Skeletal muscle satellite cell (primary cell): ENCODE data around the gene WFIKKN1.

Experiments used
- H3K27me3 ChIP-seq: 2 replicates; pipeline ENCODE4 v1.7.0; 2013; ENCODE audit warnings: low read length; ENCODE audit not compliant: control insufficient read depth, insufficient read depth
- H3K36me3 ChIP-seq: 2 replicates; pipeline ENCODE4 v1.7.0; 2013; ENCODE audit warnings: mild to moderate bottlenecking, control low read depth, low read length; ENCODE audit not compliant: insufficient read depth
- H3K4me1 ChIP-seq: 2 replicates; pipeline ENCODE4 v1.7.0; 2013; ENCODE audit warnings: low read length; ENCODE audit not compliant: control insufficient read depth, insufficient read depth
- H3K4me2 ChIP-seq: 2 replicates; pipeline ENCODE4 v1.7.0; 2013; ENCODE audit warnings: mild to moderate bottlenecking, low read length
- H3K4me3 ChIP-seq: 2 replicates; pipeline ENCODE4 v1.7.0; 2013; ENCODE audit warnings: low read length
- H3K9ac ChIP-seq: 2 replicates; pipeline ENCODE4 v1.7.0; 2013; ENCODE audit warnings: mild to moderate bottlenecking, low read depth, low read length, moderate library complexity
- H3K9me3 ChIP-seq: replicated peaks from 2 replicates; pipeline ENCODE4 v1.7.0; 2013; ENCODE audit warnings: mild to moderate bottlenecking, control low read depth, low read length

The WFIKKN1 gene

GRCh38 chr16:616733-617586 lies 13.8 kb upstream of the WFIKKN1 start:
- Histone ChIP-seq H3K9me3 (no peaks in the 10 kb centered on the region), H3K4me3 (no peak overlapping the region), H3K36me3 (no peaks in the 10 kb centered on the region), H3K4me2 (no peak overlapping the region), H3K4me1 (peaks cover 5% of the 10 kb centered on the region), H3K27me3 (no peaks in the 10 kb centered on the region), H3K9ac (no peak overlapping the region)

DNA sequence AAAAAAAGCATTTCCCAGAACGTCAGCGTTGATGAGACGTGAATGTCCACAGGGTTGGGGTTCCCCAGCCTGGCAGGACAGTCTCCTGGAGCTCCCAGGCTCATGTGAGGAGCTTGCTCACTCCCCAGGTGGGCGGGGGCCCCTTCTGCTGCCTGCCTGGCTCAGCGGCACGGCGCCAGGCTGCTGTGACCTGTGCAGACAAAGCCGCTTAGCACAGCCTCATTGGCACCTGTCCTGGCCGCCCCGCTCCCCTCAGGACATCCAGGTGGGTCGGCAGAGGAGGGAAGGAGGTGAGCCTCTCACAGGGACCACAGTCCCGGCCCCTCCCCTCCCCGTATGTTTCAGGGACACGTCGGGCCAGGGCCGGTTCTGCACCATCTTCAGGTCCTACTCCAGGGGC lies 12.9 kb upstream of the WFIKKN1 start:
- Histone ChIP-seq H3K36me3 (no peaks in the 10 kb centered on the region), H3K4me2 (no peak overlapping the region), H3K27me3 (no peaks in the 10 kb centered on the region), H3K9me3 (no peaks in the 10 kb centered on the region), H3K4me1 (peaks cover 6% of the 10 kb centered on the region), H3K9ac (no peak overlapping the region), H3K4me3 (no peak overlapping the region)

GRCh38 chr16:619476-620100 lies 11.2 kb upstream of the WFIKKN1 start:
- H3K4me3 ChIP-seq: no peak overlapping the region
- peaks cover 6% of the 10 kb centered on the region for H3K4me1 ChIP-seq
- no peak overlapping the region for H3K4me2 ChIP-seq
- H3K9me3 ChIP-seq: no peaks in the 10 kb centered on the region
- H3K9ac ChIP-seq: no peak overlapping the region
- H3K36me3 ChIP-seq: no peaks in the 10 kb centered on the region
- no peaks in the 10 kb centered on the region for H3K27me3 ChIP-seq

DNA sequence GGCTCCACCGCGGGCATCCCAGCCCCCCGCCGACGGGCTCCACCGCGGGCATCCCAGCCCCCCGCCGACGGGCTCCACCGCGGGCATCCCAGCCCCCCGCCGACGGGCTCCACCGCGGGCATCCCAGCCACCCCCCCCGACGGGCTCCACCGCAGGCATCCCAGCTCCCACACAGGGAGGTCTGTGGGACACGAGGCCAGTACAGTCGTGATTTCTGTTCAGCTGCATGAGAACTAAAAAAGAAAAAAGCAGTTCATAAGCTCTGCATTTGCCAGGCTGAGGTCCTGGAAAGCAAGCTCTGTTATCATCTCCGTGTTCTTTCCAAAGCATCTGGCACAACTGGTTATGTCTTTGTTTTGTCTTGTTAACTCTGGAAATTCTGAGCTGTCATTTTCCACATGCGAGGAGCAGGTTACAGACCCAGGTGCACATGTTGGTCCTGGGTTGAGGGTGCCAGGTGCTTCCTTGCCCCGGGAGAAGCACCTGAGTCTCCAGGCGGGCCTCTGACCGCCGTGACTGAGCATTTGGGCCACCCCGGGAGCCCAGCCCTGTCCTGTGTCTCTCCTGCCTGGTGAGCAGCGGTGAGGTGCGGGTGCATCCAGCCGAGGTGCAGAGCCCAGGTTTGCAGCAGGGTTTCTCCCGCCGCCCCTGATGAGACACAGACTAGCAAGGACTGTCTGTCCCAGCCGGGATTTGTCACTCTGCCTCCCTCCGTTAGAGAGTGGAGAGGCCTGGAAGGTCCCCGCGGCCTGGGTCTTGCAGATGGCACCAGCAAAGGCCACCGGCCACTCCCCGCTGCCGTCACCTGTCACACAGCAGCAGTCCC lies 9.9 kb upstream of the WFIKKN1 start:
- no peak overlapping the region for H3K9ac ChIP-seq
- H3K27me3 ChIP-seq: no peaks in the 10 kb centered on the region
- peaks cover 6% of the 10 kb centered on the region for H3K4me1 ChIP-seq
- no peak overlapping the region for H3K4me2 ChIP-seq
- H3K9me3 ChIP-seq: no peaks in the 10 kb centered on the region
- H3K36me3 ChIP-seq: peaks cover 3% of the 10 kb centered on the region
- H3K4me3 ChIP-seq: no peak overlapping the region

DNA sequence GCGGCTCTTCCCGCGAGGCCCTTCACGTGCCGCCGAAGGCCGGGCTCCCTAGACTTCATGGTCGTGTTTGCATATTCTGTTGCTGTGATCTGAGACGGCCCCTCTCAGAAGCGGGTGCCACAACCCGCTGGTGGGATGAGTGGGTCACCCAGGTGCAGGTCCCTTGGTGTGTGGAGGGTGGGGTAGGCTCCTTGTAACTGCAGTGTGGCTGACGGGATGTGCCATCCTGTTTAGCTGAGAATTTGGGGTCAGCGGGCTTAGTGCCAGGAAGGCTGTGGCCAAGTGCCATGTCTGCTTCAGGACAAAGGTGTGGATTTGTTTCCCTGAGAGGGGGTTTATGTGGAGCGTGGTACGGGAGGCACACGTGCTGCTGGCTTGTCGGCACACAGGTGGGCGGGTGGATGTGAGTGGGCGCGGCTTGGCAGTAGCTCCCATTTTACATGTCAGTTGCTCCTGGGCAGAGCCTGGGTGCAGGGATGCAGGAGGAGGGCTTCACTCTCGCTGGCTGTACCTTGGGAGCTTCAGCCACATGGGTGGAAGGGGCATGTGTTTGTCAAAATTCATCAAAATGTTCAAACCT lies 9.2 kb upstream of the WFIKKN1 start:
- Histone ChIP-seq H3K4me1 (peaks cover 12% of the 10 kb centered on the region), H3K9me3 (no peaks in the 10 kb centered on the region), H3K27me3 (no peaks in the 10 kb centered on the region), H3K9ac (no peak overlapping the region), H3K4me2 (no peak overlapping the region), H3K36me3 (peaks cover 8% of the 10 kb centered on the region), H3K4me3 (no peak overlapping the region)

DNA sequence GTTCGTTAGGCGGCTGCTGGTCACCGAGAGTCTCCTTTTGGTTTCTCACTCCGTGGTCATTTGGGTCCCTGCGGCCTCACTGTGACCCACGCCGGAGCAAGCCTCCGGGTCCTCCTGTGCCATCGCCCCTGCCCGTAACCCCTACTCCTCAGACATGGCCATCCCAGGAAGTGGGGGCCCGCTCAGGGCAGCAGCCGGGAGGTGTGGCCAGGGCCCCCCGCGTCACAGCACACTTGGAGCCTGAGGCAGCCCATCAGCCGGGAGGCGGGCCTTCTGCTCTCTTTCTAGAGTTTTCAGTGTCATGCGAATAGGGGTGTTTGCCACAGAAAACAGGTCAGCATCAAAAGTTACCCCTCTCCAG lies 7.9 kb upstream of the WFIKKN1 start:
- H3K4me3 ChIP-seq: no peak overlapping the region
- no peaks in the 10 kb centered on the region for H3K27me3 ChIP-seq
- H3K9me3 ChIP-seq: no peaks in the 10 kb centered on the region
- H3K9ac ChIP-seq: no peak overlapping the region
- H3K4me2 ChIP-seq: no peak overlapping the region
- H3K36me3 ChIP-seq: peaks cover 8% of the 10 kb centered on the region
- peaks cover 23% of the 10 kb centered on the region for H3K4me1 ChIP-seq

DNA sequence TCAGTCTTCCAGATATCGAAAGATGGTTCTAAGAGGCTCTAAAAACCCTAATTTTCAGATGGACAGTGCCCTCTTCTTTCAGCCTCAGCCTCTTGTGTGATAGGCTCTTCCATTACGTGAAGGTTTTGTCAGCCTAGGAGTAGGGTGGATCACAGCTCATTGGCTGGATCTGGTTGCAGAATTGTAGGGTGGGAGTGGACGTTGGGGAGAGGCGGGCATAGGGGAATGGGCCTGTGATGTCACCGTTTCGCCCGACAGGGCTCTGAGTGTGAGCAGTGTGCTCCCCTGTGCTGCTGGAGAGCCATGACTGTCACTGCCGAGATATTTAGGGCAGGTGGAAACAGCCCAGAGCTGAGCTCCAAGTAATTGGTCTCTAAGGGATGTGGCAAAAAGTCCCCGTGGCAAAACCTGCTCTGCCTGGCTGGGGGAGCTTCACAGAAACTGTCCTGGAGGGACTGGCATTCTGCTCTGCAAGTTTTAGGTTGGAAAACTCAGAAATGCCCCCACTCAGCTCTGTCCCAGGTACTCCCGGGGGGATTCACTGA lies 6.2 kb upstream of the WFIKKN1 start:
- H3K4me3 ChIP-seq: no peak overlapping the region
- H3K9ac ChIP-seq: no peak overlapping the region
- H3K4me2 ChIP-seq: no peak overlapping the region
- H3K36me3 ChIP-seq: peaks cover 8% of the 10 kb centered on the region
- H3K27me3 ChIP-seq: no peaks in the 10 kb centered on the region
- H3K9me3 ChIP-seq: no peaks in the 10 kb centered on the region
- peaks cover 27% of the 10 kb centered on the region for H3K4me1 ChIP-seq

DNA sequence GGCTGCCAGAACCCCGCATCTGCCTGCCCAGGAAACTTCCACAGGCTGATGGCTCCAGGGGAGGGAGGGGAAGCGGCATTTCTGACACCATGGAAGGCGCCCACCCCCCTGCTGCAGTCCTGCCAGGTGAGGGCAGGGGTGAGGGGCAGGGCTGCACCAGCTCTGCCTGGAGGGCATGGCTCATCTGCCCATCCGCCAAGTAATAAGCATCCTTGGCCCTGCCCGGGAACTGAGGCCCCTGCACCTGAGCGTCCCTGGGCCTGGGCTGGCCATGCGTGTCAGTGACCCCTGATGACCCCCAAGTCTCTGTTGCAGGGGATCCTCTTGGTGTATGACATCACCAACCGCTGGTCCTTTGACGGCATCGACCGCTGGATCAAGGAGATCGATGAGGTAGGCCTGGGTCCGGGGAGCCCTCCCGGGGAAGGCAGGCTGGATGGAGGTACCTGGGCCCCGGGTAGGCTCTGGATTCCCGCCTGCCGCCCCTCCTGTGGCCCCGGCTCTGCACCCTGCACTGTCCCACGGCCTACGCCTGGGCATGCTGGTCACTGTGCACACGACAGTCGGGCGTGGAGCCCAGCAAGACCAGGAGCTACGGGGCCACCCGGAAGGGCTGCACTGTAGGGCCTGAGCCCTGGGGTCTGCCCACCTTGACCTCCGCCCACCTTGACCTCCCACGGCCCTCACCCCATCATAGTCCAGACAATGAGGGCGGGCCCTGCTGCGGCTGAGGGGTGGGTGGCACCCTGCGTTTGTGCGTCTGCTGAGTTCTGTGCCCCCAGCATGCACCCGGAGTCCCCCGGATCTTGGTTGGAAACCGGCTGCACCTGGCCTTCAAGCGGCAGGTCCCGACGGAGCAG lies 5.4 kb upstream of the WFIKKN1 start:
- Histone ChIP-seq H3K9ac (no peak overlapping the region), H3K9me3 (no peaks in the 10 kb centered on the region), H3K27me3 (no peaks in the 10 kb centered on the region), H3K36me3 (peaks cover 8% of the 10 kb centered on the region), H3K4me1 (peaks cover 33% of the 10 kb centered on the region), H3K4me2 (no peak overlapping the region), H3K4me3 (no peak overlapping the region)

DNA sequence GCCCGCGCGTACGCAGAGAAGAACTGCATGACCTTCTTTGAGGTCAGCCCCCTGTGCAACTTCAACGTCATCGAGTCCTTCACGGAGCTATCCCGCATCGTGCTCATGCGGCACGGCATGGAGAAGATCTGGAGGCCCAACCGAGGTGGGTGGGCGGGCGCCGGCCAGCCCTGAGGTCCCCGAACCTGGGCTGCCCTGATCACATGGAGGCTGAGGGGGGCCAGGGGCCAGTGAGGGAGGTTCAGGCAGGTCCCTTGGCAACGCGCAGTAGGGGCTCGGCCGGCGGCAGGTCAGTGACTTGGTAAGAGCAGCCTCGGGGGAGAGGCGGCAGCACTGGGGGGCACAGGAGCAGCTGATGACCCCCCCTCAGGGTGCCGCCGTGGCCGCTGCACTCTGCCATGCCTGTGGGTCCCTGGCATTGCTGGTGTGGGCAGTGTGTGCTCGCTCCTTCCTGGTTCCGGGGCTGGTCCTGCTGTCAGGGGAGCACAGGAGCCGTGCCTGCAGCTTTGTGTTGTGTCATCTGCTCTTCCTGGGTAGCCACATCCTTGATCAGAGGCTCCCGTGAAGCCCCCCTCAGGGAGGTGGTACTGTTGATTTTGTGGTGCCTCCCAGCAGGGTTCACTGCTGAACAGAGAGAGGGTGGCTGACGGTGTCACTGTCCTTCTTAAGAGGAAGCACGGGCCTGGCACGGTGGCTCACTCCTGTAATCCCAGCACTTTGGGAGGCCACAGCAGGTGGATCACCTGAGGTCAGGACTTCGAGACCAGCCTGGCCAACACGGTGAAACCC lies 4.6 kb upstream of the WFIKKN1 start:
- no peak overlapping the region for H3K9ac ChIP-seq
- peaks cover 8% of the 10 kb centered on the region for H3K36me3 ChIP-seq

More for the DNA sequence above, 4.6 kb upstream of the WFIKKN1 start:
- H3K4me1 ChIP-seq: peaks cover 40% of the 10 kb centered on the region
- H3K27me3 ChIP-seq: no peaks in the 10 kb centered on the region
- peak overlapping the region; percentile 54 for H3K4me2 ChIP-seq
- H3K9me3 ChIP-seq: no peaks in the 10 kb centered on the region
- H3K4me3 ChIP-seq: no peak overlapping the region
